GM19395 (cell line): ENCODE results near the gene SV2C.

Experiments used
- ATAC-seq: cut with Tn5 transposase; IDR thresholded peaks from one replicate; pipeline ENCODE4 v1.9.1; 2021; ENCODE audit warnings: mild to moderate bottlenecking, moderate library complexity; ENCODE audit not compliant: unreplicated experiment

SV2C gene

DNA sequence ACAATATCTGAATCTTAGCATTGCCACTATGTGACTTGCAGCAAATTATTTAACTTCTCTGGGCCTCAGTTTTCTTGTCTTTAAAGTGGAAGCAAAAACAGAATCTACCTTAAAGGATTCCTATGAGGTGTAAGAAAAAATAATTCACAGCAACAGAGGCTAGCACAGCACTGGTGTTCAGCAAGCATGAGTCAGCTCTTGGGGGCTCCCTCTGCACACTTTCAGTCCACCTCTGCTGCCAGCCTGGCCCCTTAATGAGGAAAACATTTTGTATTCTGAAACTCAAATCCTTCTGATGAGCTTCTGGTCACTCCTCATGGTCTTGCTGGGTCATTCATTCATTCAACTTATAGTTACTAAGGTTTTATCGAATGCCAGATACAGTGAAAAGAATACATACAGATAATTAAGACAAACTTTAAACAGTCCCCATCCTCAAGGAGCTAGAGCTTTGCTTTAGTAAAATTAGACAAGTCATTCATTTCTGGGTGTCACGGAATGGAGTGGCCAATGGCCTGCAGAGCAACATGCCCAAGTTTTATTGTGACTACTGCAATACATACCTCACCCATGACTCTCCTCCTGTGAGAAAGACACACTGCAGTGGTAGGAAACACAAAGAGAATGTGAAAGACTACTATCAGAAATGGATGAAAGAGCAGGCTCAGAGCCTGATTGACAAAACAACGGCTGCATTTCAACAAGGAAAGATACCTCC, 293.1 kb downstream of the SV2C start:
- ATAC-seq = no peak

DNA sequence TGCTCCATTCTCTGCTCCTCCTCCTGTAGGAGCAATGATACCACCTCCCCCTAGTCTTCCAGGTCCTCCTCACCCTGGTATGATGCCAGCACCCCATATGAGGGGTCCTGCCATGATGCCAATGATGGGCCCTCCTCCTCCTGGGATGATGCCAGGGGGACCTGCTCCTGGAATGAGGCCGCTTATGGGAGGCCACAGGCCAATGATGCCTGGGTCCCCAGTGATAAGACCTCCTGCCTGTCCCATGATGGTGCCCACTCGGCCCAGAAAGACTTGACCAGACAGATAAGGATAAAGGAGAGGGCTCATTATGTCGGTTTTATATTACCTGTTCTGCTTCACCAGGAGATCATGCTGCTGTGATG, 293.7 kb downstream of the SV2C start:
- no peak for ATAC-seq

DNA sequence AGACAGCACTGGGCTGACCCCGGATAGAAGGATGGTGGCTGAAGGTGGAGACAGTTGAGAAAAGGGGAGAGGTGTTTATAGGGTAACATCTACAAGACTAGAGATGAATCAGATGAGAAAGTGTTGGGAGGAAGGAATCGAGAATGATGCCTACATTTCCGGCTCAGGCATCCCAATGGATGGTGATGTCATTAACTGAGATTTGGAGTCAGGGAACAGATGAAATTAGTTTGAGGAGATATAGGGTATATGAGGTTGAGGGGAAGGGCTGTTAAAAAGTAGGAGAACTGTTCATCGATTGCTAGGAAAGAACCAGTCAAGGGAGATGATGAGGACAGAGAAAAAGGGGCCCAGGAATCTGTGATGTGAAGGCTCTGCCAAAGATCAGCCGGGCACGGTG, 295.2 kb downstream of the SV2C start:
- ATAC-seq = no peak

DNA sequence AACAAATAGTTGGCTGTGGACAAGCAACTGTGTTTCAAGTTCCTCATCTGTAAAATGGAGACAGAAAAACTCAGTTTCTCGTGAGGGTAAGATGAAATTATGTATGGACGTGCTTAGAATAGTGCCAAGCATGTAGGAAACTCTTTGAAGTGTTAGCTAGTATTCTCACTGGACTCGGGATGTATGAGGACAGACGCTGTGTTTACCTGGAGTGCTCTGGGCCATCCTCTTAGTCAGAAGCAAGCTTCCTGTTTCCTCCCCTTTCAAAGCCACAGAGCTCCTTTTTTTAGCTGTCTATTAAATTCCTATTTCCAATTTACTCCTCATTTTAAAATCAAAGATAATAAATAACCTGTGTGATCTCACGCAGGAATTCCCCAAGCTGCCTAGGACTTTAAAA, 296.1 kb downstream of the SV2C start:
- ATAC-seq = no peak

DNA sequence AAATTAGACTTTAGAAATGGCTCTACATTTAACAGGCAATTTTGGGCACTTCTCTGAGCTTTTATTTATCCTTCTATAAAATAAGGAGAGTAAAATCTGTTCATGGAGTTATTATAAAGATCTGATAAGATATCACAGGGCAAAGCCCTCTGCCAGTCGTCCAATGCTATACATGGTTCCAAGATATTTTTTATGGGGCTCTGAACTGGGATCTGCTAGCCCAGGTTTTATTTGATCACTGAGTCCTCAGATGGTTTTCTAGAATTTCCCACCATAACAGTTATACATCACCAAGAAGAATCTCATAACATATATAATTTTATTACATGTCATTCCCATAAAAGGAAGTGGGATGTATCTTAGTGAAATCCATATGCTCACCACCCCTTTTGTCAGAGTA, 296.7 kb downstream of the SV2C start:
- no peak for ATAC-seq

DNA sequence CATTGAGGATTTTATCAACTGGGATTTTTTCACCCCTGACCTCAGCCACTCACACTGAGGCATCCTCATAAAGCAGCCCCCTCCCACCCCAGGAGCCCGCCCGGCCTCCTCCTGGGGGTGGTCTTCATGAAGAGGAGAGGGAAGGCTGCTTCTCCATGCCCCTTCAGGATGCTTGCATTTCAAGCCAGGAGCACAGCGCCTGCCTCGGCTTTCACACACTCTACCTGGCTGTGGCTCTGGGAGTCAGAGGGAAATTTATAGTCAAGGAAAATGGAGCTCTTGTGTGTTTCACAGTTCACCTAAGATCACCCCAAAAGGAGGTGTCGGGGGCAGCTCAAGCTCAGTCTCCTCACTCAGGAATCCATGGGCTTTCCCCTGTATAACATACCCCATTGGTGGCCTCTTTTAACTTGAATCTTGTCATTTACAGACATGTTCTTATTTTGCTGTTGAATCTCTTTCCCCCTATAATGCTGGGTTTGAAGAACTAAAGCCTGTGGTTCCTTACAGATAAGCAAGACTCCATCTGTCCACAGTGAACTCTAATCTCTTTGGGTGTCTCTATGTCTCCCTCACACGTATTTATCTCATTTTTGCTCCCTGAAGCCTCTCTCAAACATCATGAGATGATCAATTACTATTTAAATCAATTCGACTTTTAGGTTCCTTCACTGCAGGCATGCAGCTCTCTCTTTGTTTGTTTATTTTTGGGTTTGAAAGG, 297.3 kb downstream of the SV2C start:
- no peak for ATAC-seq

DNA sequence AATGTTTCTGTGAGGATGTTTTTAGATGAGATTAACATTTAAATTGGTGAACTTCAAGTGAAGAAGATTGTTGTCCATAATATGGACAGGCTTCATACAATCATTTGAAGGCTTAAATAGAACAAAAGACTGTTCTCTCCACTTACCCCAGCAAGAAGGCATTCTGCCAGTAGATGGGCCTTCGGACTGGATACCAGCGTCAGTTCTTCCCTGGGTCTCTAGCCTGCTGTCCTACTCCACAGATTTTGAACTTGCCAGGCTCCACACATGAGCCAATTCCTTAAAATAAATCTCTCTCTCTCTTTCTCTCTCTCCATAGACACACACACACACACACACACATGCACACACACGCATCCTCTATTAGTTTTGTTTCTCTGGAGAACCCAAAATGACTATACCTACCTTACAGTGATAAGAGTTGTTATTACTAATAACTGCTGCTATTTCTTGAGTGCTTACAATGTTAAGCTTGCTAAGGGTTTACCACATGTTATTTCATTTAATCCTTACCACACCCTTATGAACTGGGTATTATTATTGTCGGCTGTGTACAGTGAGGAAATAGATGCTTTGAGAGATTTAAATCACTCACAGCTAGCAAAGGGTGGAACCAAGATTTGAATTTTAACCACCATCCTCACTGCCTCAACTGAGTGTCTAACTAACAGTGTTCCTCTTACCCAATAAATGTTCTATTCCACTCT, 300.1 kb downstream of the SV2C start:
- no peak for ATAC-seq

DNA sequence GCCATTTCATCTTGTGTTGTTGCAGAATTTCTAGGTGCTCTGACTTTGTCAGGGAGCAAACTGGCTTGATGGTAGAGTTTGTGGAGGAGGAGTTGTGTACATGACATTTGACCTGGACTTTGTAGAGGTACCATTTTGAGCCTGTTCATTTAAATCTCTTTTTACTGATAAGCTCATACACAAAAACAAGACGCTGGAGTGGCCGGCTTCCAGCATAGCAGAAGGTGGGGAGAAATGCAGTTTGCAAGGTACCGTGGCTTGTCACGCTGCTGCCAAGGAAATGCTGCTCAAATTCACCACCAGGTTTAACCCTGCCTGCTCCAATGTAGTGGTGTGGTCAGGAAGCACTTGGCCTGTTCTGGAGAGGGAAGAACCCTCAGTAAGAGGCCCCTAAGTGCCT, 301.0 kb downstream of the SV2C start:
- no peak for ATAC-seq

DNA sequence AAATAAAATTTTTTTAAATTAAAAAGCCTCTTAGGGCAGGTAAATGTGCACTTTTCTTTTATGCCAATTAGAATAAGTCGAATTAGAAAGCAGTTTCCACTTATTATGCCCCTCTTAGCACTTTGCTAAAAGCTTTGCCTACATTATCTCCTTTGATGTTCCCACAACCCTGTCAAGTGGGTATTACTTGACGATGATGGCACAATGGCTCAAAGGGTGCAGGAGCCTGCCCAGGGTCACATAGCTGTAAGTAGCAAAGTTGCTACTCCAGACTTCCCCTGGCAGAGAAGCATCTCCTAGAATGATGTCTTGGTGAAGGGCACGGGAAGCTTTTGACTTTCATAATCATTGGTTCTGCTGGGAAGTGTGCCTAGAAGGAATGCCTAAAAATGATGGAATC, 301.5 kb downstream of the SV2C start:
- ATAC-seq = no peak

DNA sequence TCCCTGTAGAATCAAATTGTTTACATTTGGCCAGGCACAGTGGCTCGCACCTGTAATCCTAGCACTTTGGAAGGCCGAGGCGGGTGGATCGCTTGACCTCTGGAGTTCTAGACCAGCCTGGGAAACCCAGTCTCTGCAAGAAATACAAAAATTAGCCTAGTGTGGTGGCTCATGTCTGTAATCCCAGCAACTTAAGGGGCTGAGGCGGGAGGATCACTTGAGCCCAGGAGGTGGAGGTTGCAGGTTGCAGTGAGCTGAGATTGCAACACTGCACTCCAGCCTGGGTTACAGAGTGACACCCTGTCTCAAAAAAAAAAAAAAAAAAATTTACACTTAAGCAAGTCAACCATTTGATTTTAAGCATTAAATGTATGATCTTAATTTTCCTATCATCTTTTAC, 302.4 kb downstream of the SV2C start:
- ATAC-seq = no peak

DNA sequence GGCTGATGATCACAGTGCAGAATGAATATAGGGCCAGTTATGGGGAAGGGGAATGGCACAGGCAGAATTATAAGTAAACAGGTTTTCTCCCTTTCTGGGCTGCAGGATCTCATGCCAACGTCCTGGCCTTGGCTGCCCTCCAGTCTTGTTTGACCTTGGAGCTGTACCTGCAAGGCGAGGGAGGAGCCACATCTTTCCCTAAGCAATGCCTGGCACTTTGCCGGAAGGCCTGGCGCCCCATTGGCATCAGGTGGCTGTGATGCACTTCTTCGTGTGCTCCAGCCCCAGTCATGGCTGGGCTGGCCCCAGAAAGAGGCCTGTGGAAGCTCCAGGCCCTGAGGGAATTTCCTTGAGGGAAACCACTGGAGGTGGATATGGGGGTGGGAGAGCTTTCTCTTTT, 303.2 kb downstream of the SV2C start:
- ATAC-seq = no peak

DNA sequence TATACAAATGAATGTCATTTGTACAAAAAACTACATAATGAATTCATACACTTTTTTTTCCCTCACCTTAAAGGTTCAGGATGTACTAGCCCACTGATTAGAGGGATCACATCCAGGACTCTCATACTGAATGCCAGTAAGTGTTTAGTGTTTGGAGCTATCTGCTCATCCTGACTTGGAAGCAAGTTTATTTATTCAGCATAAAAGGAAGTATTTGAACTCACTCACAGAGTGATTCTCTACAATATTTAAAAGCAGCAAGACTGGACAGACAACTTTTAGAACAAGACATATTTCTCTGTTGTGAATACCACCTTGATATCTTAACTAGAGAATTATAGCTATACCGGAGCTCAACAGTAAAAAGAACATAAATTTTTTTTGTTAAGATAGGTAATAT, 305.1 kb downstream of the SV2C start:
- ATAC-seq = no peak

DNA sequence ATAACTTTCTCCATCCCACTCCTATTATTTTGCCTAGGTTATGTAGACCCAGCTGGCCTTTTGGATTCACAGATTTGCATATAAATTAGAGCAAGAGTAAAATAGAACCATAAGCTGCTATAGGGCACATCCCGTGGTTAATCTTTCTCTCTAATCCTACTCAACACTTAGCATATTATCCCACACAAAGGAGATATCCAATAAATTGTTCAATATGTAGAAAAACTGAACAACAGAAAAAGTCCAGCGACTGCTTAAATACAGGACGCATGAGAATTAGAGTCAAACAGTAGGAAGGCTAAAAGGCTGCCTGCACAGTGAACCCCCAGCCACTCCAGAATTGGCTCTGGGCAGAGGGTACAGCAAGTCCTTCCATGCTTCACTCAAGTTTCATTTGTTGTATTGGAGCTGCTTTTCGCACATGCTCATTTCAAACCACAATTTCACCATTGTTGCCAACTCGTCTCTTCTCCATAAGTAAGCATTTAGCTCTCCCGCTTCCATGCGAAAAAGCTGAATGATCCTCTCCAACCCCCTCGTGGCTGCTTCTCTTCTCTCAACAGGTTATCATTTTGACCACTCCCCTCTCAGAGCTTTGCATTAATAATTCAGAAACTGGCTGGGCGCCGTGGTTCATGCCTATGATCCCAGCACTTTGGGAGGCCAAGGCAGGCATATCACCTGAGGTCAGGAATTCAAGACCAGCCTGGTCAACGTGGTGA, 305.8 kb downstream of the SV2C start:
- no peak for ATAC-seq

DNA sequence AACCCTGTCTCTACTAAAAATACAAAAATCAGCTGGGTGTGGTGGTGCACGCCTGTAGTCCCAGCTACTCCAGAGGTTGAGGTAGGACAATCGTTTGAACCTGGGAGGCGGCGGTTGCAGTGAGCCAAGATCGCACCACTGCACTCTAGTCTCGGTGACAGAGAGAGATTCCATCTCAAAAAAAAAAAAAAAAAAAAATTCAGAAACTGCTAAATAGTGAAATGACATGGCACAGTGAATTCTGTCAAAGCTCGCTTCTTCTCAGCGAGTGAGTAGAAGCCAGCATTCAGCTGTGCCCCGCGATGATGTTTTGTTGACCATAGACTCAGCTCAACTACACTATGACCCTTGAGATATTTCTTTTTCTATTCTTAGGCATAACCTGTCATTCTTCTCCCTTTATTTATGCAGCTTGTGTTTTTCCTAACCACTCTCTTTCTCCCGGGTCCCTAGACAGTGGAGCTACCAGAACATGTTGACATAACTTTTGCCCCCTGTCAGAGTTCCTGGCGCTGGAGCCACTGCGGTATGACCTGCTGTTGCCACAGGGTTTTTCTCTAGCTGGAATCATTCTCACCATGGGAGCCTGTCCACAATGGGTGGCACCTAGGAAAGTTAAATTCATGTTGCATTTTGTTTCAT, 306.5 kb downstream of the SV2C start:
- no peak for ATAC-seq

DNA sequence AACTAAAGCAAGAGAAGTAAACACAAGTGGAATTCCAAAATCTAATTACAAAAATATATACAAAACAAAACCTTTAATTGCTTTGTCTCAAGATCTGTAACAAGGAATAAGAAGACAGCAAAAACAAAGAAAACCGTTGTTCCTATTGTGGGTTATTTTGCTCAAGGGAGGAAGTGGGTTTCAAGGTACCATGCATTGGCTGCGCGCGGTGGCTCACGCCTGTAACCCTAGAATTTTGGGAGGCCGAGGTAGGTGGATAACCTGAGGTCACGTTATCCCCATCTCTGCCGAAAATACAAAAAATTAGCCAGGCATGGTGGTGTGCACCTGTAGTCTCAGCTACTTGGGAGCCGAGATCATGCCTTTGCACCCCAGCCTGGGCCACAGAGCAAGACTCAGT, 307.8 kb downstream of the SV2C start:
- ATAC-seq = no peak

DNA sequence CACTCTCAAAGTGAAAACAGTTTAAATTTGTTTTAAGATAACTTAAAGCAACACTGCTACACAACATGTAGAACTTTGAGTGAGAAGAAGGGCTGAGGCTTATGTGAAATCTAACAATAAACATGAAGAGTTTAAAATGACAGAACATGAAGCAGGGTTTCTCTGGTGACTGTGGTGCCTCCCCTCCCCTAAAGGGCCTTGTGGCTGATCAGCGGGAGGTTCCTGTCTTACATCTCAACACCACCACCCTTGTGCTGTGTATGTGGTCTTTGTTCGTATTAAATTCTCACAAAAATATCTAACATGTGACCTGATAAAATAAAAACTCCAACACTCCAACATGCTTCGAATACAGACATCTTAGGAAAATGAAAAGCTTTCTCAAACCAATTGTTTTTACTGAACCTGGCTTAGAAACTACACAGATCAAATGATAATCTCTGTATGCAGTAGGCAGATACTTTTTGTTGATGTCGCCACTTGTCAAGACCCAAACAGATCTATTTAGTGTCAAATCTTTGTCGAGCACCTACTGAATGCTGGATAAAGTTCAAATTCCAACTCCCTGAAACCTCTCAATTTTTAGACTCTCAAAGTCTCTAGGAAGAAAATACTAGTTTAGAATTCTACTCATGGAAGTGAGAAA, 310.0 kb downstream of the SV2C start:
- no peak for ATAC-seq

DNA sequence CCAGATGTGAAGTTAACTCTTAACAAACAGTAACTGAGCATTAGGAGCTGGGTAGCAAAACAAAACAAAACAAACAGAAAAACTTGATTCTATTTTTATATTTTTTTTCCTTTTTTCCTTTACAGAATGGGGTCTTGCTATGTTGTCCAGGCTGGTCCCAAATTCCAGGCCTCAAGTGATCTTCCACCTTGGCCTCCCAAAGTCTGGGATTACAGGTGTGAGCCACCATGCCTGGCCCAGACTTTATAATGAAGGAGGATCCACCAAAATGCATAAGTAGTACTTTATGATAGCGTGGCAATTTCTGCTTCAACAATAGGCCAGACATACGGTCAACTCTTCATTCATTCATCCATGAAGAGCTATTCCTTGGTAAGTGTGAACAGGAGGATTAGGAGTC, 314.0 kb downstream of the SV2C start:
- no peak for ATAC-seq

DNA sequence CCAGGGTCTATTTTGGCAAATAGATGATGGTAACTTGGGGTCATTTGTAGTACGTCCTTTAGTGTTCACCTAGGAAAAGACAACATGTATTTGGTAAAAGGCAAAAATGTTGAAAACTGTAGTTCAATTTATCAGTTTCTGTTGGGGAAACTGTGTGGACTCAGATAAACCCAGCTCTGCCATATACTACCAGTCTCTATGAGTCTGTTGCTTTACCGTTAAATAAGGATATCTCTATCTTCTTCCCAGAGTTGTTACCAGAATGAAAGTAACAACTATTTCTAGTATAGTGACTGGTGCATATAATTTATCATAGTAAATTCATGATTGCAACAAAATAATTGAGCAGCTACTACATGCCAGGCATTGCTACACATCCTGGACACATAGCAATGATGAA, 316.1 kb downstream of the SV2C start:
- ATAC-seq = no peak

DNA sequence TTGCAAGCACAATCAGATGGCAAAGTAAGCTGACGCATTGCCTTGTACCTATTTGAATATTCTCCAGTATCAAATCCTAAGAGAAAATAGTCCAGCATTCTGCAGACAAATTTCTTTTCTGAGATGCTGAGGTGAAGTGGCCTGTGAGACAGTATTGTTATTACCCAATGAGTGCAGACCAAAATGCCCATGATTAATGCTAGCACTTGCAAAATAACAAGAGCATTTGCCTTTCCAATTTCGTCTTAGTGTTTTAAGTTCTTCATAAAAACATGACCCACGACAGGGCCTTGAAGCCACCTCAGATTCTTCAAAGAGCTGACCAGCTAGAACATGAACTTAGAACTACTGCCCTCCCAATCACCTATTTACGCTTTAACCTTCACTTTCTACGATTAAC, 317.3 kb downstream of the SV2C start:
- ATAC-seq = no peak

DNA sequence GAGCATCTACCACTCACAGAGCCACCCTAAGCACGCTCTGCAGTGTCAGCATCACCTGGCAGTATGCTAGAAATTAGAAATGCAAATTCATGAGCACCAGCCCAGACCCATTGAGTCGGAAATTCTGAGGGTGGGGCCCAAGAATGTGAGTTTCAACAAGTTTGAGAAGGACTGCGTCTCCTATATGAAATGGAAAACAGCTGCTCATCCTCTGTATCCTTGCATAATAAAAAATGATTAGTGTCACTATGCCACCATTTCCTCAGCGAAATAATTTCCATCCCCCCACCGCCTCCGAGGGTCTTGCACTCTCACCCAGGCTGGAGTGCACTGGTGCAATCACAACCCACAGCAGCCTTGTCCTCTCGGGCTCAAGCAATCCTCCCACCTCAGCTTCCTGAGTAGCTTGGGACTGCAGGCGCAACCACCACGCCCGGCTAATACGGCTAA, 318.6 kb downstream of the SV2C start:
- peak; percentile 24 for ATAC-seq
